Neuronal stem cell (in vitro differentiated cells): ENCODE data around the gene POU4F1.

ENCODE experiments used
- DNase-seq: peaks from one replicate; pipeline ENCODE4 v3.0.0-alpha.2; 2013; ENCODE audit warnings: low spot score
- H2AFZ ChIP-seq: one replicate; pipeline ENCODE4 v1.6.1; 2013; ENCODE audit warnings: mild to moderate bottlenecking, low read length, inconsistent platforms
- H2AK5ac ChIP-seq: 2 replicates; pipeline ENCODE4 v1.6.1; 2013; ENCODE audit warnings: low read depth, mild to moderate bottlenecking, inconsistent platforms, low read length, moderate library complexity, mixed read lengths
- H2BK120ac ChIP-seq: 2 replicates; pipeline ENCODE4 v1.6.1; 2013; ENCODE audit warnings: low read depth, mild to moderate bottlenecking, inconsistent platforms, low read length, moderate library complexity, mixed read lengths
- H2BK12ac ChIP-seq: one replicate; pipeline ENCODE4 v1.6.1; 2013; ENCODE audit warnings: low read length, inconsistent platforms
- H2BK15ac ChIP-seq: 2 replicates; pipeline ENCODE4 v1.6.1; 2013; ENCODE audit warnings: mild to moderate bottlenecking, low read length, inconsistent platforms, mixed read lengths
- H2BK5ac ChIP-seq: one replicate; pipeline ENCODE4 v1.6.1; 2013; ENCODE audit warnings: inconsistent platforms, mild to moderate bottlenecking, low read length, moderate library complexity
- H3K14ac ChIP-seq: one replicate; pipeline ENCODE4 v1.6.1; 2013; ENCODE audit warnings: low read length, inconsistent platforms
- H3K18ac ChIP-seq: 2 replicates; pipeline ENCODE4 v1.6.1; 2013; ENCODE audit warnings: low read length, inconsistent platforms
- H3K23ac ChIP-seq: 2 replicates; pipeline ENCODE4 v1.6.1; 2013; ENCODE audit warnings: low read depth, mild to moderate bottlenecking, mixed read lengths, low read length, inconsistent platforms; ENCODE audit not compliant: poor library complexity
- H3K27ac ChIP-seq: replicated peaks from 3 replicates; pipeline ENCODE4 v1.5.1; 2013; ENCODE audit warnings: low read length, inconsistent platforms
- H3K27me3 ChIP-seq, 3 experiments: 2 replicates each; pipeline ENCODE4 v1.6.1; 2013; ENCODE audit warnings: low read length in 3 of 3, mild to moderate bottlenecking in 2 of 3, inconsistent platforms in 1 of 3, low read depth in 1 of 3, mixed read lengths in 1 of 3, moderate library complexity in 1 of 3; ENCODE audit not compliant: control insufficient read depth in 3 of 3, insufficient read depth in 3 of 3
- H3K36me3 ChIP-seq, 2 donors: replicated peaks in 1 of 2; 2 replicates each; pipeline ENCODE4 v1.6.1; 2013; ENCODE audit warnings: low read length in 2 of 2; ENCODE audit not compliant: control insufficient read depth in 2 of 2, insufficient read depth in 2 of 2
- H3K4ac ChIP-seq: 2 replicates; pipeline ENCODE4 v1.6.1; 2013; ENCODE audit warnings: inconsistent platforms, mild to moderate bottlenecking, low read length, moderate library complexity
- H3K4me1 ChIP-seq, 2 donors: 1 replicate in 1 of 2; 2 replicates in 1 of 2; pipeline ENCODE4 v1.6.1; 2013; ENCODE audit warnings: low read length in 2 of 2, low read depth in 1 of 2; ENCODE audit not compliant: control insufficient read depth in 2 of 2, insufficient read depth in 1 of 2
- H3K4me2 ChIP-seq: one replicate; pipeline ENCODE4 v1.6.1; 2013; ENCODE audit warnings: mild to moderate bottlenecking, low read length, inconsistent platforms; ENCODE audit not compliant: insufficient read depth, poor library complexity, severe bottlenecking
- H3K4me3 ChIP-seq, 2 donors: 2 replicates each; pipeline ENCODE4 v1.5.1; 2013; ENCODE audit warnings: low read length in 2 of 2, mild to moderate bottlenecking in 2 of 2, inconsistent platforms in 1 of 2, moderate library complexity in 1 of 2
- H3K79me1 ChIP-seq: one replicate; pipeline ENCODE4 v1.6.1; 2013; ENCODE audit warnings: low read depth, mild to moderate bottlenecking, inconsistent platforms, low read length, moderate library complexity
- H3K9ac ChIP-seq: one replicate; pipeline ENCODE4 v1.6.1; 2013; ENCODE audit warnings: mild to moderate bottlenecking, low read depth, low read length, inconsistent platforms; ENCODE audit not compliant: poor library complexity
- H3K9me3 ChIP-seq, 2 donors: replicated peaks in 1 of 2; 2 replicates each; pipeline versions ENCODE3 to v1.6.1; 2013; ENCODE audit warnings: low read length in 2 of 2, mild to moderate bottlenecking in 2 of 2, inconsistent platforms in 1 of 2, low read depth in 1 of 2, mixed read lengths in 1 of 2, moderate library complexity in 1 of 2; ENCODE audit not compliant: control insufficient read depth in 2 of 2, insufficient read depth in 1 of 2
- H4K8ac ChIP-seq: one replicate; pipeline ENCODE4 v1.6.1; 2013; ENCODE audit warnings: low read depth, mild to moderate bottlenecking, inconsistent platforms, low read length, moderate library complexity
- H4K91ac ChIP-seq: one replicate; pipeline ENCODE4 v1.6.1; 2013; ENCODE audit warnings: low read length, low read depth, mild to moderate bottlenecking, inconsistent platforms; ENCODE audit not compliant: poor library complexity
- WGBS, 2 donors: extraction: QIAGEN DNeasy Blood & Tissue Kit; methylation state at CpG; one replicate each; pipeline ENCODE4 v1.1.7; 2013; ENCODE audit warnings: missing lambda C conversion rate in 2 of 2, mixed read lengths in 1 of 2; ENCODE audit not compliant: insufficient read length in 2 of 2, insufficient replicate concordance in 1 of 2; ENCODE audit errors: extremely low coverage in 2 of 2; 5-methylcytosine and 5-hydroxymethylcytosine counted together

Gene POU4F1

GRCh38 chr13:78572459-78572858, 30.9 kb downstream of the POU4F1 start:
- Histone ChIP-seq H3K36me3 (no peaks in the 10 kb centered on the region), H3K79me1 (no peaks in the 10 kb centered on the region), H2AFZ (no peak overlapping the region), H2BK12ac (no peak overlapping the region), H3K14ac (no peak overlapping the region), H3K9me3 (no peaks in the 10 kb centered on the region), H2AK5ac (no peak overlapping the region), H2BK120ac (no peak overlapping the region), H3K18ac (no peak overlapping the region), H3K4ac (no peak overlapping the region), H3K4me2 (no peak overlapping the region), H4K91ac (no peak overlapping the region), H3K23ac (no peak overlapping the region), H4K8ac (no peak overlapping the region), H2BK15ac (no peak overlapping the region), H3K9ac (no peak overlapping the region), H3K4me3 (no peak overlapping the region), H3K4me1 (no peaks in the 10 kb centered on the region), H3K27ac (no peak overlapping the region), H3K27me3 (no peaks in the 10 kb centered on the region), H2BK5ac (no peak overlapping the region)
- WGBS, 2 donors = no CpG with 5 or more reads among the region's 5 CpGs
- DNase-seq = no peak

DNA sequence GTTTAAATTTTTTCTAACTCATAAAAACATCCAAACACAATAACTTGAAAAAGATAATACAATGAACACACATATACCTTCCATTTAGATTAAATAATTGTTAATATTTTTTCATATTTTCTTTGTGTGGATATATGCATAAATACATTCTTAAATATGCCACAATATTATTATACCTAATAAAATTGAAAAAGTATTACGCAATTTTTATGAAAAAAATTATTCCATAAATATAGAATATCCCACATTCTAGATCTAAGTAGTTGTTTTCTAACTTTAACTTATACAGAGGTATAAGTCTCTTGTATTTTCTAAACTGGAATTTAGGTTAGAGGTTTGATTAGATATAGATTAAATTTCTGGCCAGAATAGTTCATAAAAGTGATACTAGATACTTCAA, 34.3 kb downstream of the POU4F1 start:
- no peak overlapping the region for H4K91ac ChIP-seq
- no peak overlapping the region for H4K8ac ChIP-seq
- no peak overlapping the region for H3K18ac ChIP-seq
- H3K23ac ChIP-seq = no peak overlapping the region
- DNase-seq = no peak
- no peaks in the 10 kb centered on the region for H3K36me3 ChIP-seq
- H3K4me2 ChIP-seq = no peak overlapping the region
- H3K4me1 ChIP-seq = no peaks in the 10 kb centered on the region
- H2BK15ac ChIP-seq = no peak overlapping the region
- no peak overlapping the region for H2BK5ac ChIP-seq
- H3K79me1 ChIP-seq = no peaks in the 10 kb centered on the region
- H3K4ac ChIP-seq = no peak overlapping the region
- H3K4me3 ChIP-seq = no peak overlapping the region
- no peaks in the 10 kb centered on the region for H3K27me3 ChIP-seq
- H2BK12ac ChIP-seq = no peak overlapping the region
- no peak overlapping the region for H2AFZ ChIP-seq
- WGBS, 2 donors = no CpG with 5 or more reads among the region's 1 CpG
- H3K9ac ChIP-seq = no peak overlapping the region
- H3K14ac ChIP-seq = no peak overlapping the region
- H3K27ac ChIP-seq = no peak overlapping the region
- H3K9me3 ChIP-seq = no peaks in the 10 kb centered on the region
- H2BK120ac ChIP-seq = no peak overlapping the region
- no peak overlapping the region for H2AK5ac ChIP-seq

- H2AFZ ChIP-seq = no peak overlapping the region
These were observed 36.7 kb downstream of the POU4F1 start for GRCh38 chr13:78566631-78567030.

GRCh38 chr13:78562237-78562889, 41.0 kb downstream of the POU4F1 start:
- Histone ChIP-seq H2BK120ac (no peak overlapping the region), H3K36me3 (no peaks in the 10 kb centered on the region), H3K4me1 (no peaks in the 10 kb centered on the region), H3K4ac (no peak overlapping the region), H3K4me2 (no peak overlapping the region), H3K27ac (no peak overlapping the region), H4K8ac (no peak overlapping the region), H2AK5ac (no peak overlapping the region), H3K14ac (no peak overlapping the region), H2BK15ac (no peak overlapping the region), H3K9ac (no peak overlapping the region), H3K4me3 (no peak overlapping the region), H3K23ac (no peak overlapping the region), H2BK5ac (no peak overlapping the region), H3K27me3 (no peaks in the 10 kb centered on the region), H4K91ac (no peak overlapping the region), H2BK12ac (no peak overlapping the region), H3K79me1 (peaks cover 2% of the 10 kb centered on the region), H3K9me3 (no peaks in the 10 kb centered on the region), H3K18ac (no peak overlapping the region), H2AFZ (no peak overlapping the region)
- WGBS, 2 donors = no CpG with 5 or more reads among the region's 5 CpGs
- DNase-seq = no peak

More at GRCh38 chr13:78566631-78567030, 36.7 kb downstream of the POU4F1 start:
- Histone ChIP-seq H3K4me2 (no peak overlapping the region), H4K91ac (no peak overlapping the region), H2BK5ac (no peak overlapping the region), H3K14ac (no peak overlapping the region), H3K36me3 (no peaks in the 10 kb centered on the region), H3K27me3 (no peaks in the 10 kb centered on the region), H3K18ac (no peak overlapping the region), H3K9me3 (no peaks in the 10 kb centered on the region), H2BK15ac (no peak overlapping the region), H4K8ac (no peak overlapping the region), H3K23ac (no peak overlapping the region), H3K4me3 (no peak overlapping the region), H3K79me1 (peaks cover 2% of the 10 kb centered on the region), H3K4me1 (no peaks in the 10 kb centered on the region), H3K9ac (no peak overlapping the region), H2BK120ac (no peak overlapping the region), H3K27ac (no peak overlapping the region), H2AK5ac (no peak overlapping the region), H2BK12ac (no peak overlapping the region), H3K4ac (no peak overlapping the region)
- WGBS, 2 donors = no CpG with 5 or more reads among the region's 5 CpGs
- no peak for DNase-seq
